RWPE1 (cell line): ENCODE results near the gene POFUT2.

ENCODE experiments used
- CTCF ChIA-PET: fragments of 350-600 bp; sonication (Branson Sonifier 250); formaldehyde crosslinking; extraction: SDS; loops from one replicate; lab custom pipeline; 2021; lab: Yijun Ruan, JAX
- POLR2A ChIA-PET: fragments of 400-600 bp; formaldehyde crosslinking; extraction: SDS; loops from one replicate; lab custom pipeline; 2020; ENCODE audit warnings: antibody characterized with exemption; ENCODE audit not compliant: low non-redundant PET; lab: Yijun Ruan, JAX
- DNase-seq: peaks from one replicate; pipeline ENCODE4 v3.0.0; 2012; ENCODE audit warnings: low spot score
- H3K27ac ChIP-seq: fragments of 450-650 bp; 2 replicates; pipeline ENCODE4 v1.5.1; 2017
- TF ChIP-seq, protein P1 (sequence below): fragments of 450-650 bp; conservative IDR thresholded peaks from 2 replicates; pipeline ENCODE4 v1.5.1; 2017; ENCODE audit warnings: low read depth, mild to moderate bottlenecking

Gene POFUT2

DNA sequence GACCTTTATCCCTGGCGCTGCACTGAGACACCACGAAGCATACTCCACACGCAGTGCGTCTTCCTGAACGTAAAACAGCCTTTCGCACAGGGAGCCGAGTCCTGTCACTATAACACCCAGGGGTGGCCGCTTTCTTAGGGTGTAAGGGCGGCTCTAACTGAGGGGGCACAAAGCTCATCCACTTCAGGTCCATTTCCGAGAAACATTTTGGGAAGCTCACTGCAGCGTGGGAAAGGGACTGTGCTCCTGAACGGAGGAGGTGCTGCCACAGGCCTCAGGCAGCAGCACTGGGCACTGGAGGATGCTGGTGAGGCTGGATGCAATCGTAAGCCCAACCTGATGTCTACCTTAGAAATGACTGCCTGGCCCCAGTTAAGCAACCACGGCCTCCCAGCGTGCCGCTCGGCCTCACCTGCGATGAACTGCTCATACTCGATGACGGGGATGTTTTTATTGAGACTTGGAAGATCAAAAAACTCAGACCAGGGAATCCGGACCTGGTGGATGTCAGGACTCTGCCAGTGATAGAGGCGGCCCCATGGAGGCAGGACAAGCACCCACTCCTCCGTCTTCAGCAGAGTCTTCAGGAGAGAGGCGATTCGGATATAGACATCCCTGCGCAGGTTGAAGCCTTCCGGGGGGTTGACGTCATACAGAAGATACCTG lies 2.3 kb downstream of the POFUT2 start:
- no peak overlapping the region for H3K27ac ChIP-seq
- no peak for DNase-seq
- ChIA-PET CTCF (no interaction called here), POLR2A (no interaction called here)
- TF ChIP-seq, protein P1, sequence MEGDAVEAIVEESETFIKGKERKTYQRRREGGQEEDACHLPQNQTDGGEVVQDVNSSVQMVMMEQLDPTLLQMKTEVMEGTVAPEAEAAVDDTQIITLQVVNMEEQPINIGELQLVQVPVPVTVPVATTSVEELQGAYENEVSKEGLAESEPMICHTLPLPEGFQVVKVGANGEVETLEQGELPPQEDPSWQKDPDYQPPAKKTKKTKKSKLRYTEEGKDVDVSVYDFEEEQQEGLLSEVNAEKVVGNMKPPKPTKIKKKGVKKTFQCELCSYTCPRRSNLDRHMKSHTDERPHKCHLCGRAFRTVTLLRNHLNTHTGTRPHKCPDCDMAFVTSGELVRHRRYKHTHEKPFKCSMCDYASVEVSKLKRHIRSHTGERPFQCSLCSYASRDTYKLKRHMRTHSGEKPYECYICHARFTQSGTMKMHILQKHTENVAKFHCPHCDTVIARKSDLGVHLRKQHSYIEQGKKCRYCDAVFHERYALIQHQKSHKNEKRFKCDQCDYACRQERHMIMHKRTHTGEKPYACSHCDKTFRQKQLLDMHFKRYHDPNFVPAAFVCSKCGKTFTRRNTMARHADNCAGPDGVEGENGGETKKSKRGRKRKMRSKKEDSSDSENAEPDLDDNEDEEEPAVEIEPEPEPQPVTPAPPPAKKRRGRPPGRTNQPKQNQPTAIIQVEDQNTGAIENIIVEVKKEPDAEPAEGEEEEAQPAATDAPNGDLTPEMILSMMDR = no peak

DNA sequence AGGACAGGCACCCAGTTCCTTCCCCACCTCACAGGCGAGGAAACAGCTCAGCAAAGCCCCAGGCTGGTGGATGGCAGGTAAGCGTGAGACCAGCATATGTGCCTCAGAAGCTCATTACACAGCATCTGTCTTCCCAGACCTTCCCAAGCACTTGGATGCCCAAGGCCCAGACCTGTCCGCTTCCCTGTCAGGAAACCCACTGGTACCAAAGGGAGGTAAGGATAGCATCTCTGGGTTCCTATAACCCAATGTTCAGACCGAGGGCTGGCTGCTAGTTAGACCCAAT lies 3.3 kb downstream of the POFUT2 start:
- CTCF ChIA-PET = interaction anchor here (0.7 kb wide), 1 partner anchor 62 kb away, joined by 3 read pairs; no protein-coding TSS in a partner anchor
- no peak overlapping the region for H3K27ac ChIP-seq
- no peak for DNase-seq
- POLR2A ChIA-PET = interaction anchor here (0.6 kb wide), 1 partner anchor 44 kb away, joined by 3 read pairs; no protein-coding TSS in a partner anchor
- TF ChIP-seq, protein P1 = no peak

DNA sequence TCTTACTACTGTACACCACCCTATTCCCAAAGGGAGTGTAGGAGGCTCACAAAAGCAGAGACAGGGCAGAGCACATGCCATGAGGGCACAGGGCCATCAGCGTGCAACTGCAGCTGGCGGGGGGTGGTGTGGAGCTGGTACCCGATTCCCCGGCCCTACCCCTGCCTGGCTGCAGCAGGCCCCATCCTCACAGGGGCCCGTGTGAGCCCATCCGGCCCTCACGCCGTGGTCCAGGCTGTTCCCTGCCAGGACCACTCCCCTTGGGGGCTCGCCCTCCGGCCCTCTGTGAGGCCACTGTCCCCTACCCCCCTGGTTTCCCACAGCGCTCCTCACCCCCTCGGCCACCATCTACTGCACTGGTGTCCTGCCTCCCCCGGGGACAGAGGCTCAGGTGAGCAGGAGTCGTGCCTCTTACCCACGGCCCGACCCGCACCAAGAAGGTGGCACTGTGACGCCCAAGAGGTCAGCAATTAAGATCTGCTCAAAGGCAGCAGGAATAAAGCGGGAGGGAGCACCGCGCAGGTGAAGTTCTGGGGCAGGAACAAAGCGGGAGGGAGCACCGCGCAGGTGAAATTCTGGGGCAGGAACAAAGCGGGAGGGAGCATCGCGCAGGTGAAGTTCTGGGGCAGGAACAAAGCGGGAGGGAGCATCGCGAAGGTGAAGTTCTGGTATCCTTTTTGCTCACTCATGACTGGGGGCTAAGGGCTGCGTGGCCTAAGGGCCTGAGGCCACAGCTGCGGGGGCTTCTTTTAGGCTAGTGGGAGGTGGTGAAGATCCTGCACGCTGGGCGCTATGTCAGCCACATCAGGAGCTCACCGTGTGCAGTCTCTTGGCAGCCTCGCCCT lies 3.9 kb downstream of the POFUT2 start:
- ChIA-PET CTCF (interaction anchor here (0.7 kb wide), 1 partner anchor 61 kb away, joined by 3 read pairs; no protein-coding TSS in a partner anchor), POLR2A (interaction anchor here (0.6 kb wide), 1 partner anchor 44 kb away, joined by 3 read pairs; no protein-coding TSS in a partner anchor)
- TF ChIP-seq, protein P1 = no peak
- DNase-seq = no peak
- no peak overlapping the region for H3K27ac ChIP-seq

DNA sequence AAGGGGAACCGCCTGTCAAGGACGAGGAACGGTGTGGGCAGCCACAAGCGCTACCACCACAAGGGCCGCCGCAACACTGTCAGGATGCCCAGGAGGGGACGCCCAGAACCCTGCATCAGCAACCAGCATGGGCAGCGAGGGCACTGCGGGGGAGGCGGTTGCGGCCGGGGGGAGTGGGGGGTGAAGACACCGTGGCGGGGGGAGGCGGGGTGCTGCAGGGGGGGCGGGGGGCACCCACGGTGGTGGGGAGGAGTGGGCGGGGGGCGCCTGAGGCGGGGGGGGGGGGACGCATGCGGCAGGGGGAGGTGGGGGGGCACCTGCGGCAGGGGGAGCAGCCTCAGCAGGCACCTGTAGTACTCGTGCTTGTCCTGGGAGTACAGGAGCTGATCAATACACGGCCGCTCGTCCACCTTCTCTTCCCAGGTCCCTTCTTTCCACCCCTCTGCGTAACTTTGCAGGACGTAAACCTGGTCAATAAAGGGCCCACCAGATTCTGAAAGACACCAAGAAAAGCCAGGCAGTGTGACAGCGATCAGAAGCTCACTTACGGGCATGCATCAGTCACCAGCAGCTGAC lies 4.6 kb downstream of the POFUT2 start:
- TF ChIP-seq, protein P1 = no peak
- H3K27ac ChIP-seq = no peak overlapping the region
- CTCF ChIA-PET = no interaction called here
- DNase-seq = no peak
- POLR2A ChIA-PET = no interaction called here

DNA sequence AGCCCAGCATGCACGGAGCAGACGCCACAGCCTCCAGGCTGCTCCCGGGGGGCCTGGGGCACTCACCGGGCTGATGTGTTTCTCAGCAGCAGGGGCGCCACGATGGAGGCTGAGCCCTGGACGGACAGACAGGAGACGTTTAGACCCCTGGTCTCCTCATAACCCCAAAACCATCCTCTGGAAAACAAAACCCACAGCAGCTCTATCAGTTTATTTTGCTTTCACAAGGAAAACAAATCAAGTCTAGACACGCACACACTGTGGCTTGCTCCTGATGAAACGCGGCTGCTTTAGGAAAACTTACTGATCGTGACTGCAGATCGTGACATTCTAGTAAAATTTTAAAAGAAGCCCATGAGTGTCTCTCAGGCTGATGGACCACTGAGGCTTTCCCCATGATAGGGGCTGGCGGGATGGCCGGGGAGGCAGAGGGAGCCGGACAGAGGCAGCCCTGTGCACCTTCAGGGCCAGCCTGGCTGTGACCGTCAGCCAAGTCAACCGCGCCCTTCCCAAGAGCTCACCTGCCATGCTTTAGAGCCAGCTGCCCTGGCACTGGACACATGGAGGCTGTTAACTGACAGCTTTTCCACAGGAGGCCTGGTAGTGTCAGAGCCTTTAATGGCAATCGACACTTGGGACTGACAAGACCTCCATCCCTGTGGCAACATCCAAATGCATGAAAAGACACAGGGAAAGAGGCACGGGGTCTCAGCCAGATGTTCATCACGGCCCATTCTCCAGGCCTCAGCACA lies 5.2 kb downstream of the POFUT2 start:
- CTCF ChIA-PET = interaction anchor here (0.6 kb wide), 1 partner anchor 127 kb away, joined by 3 read pairs; no protein-coding TSS in a partner anchor
- no peak for DNase-seq
- TF ChIP-seq, protein P1 = no peak
- POLR2A ChIA-PET = no interaction called here
- H3K27ac ChIP-seq = no peak overlapping the region
